Neural progenitor cell (in vitro differentiated cells): ENCODE results near the gene MCM5.

ENCODE experiments used
- CTCF ChIP-seq: fragments of 200-600 bp; sonication (generic); IDR thresholded peaks from 2 replicates; pipeline ENCODE4 v1.5.1; 2017; ENCODE audit warnings: antibody characterized with exemption, mild to moderate bottlenecking
- EZH2 ChIP-seq: fragments of 200-600 bp; sonication (generic); IDR thresholded peaks from 2 replicates; pipeline ENCODE4 v1.6.1; 2017; ENCODE audit warnings: antibody characterized with exemption, mild to moderate bottlenecking, moderate library complexity
- EZH2phosphoT487 ChIP-seq: fragments of 200-600 bp; sonication (generic); IDR thresholded peaks from 2 replicates; pipeline ENCODE4 v1.6.1; 2017; ENCODE audit warnings: antibody characterized with exemption

DNA sequence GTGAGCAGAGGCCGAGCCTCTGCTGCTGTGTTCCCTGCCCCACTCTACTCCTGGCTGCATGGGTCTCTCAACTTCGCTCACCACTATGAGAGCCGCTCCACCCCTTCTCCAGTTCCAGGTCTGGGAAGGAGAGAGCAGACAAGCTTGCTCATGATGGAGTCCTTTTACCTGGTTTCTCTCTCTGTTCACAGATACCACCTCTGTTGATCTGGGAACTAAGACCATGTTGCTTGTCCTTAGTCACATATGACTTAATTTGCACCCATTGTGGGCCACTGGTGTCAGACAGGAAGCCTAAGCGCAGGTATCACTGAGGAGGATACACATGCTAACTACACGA, 26.8 kb downstream of the MCM5 start:
- TF ChIP-seq CTCF: no peak
- no peak for TF ChIP-seq EZH2phosphoT487
- no peak for TF ChIP-seq EZH2
